MM.1S (cell line): Measurements from ENCODE around the gene TMEM72.

ENCODE experiments used
- DNase-seq: peaks from one replicate; pipeline ENCODE4 v3.0.0-alpha.2; 2015
- H2AFZ ChIP-seq: fragments of 300-600 bp; sonication (generic); 2 replicates; pipeline ENCODE4 v1.6.0; 2016; ENCODE audit warnings: antibody characterized with exemption, low read length
- H3F3A ChIP-seq: fragments of 300-600 bp; sonication (generic); 2 replicates; pipeline ENCODE4 v1.6.1; 2016; ENCODE audit warnings: mild to moderate bottlenecking, antibody characterized with exemption, low read length, moderate library complexity, mixed read lengths; ENCODE audit not compliant: insufficient read depth
- H3K27ac ChIP-seq: fragments of 300-600 bp; sonication (generic); 2 replicates; pipeline ENCODE4 v1.5.1; 2016; ENCODE audit warnings: mild to moderate bottlenecking, low read length
- H3K27me3 ChIP-seq: fragments of 300-600 bp; sonication (generic); replicated peaks from 2 replicates; pipeline ENCODE4 v1.6.0; 2016; ENCODE audit warnings: low read length; ENCODE audit not compliant: insufficient read depth
- H3K36me3 ChIP-seq: fragments of 300-600 bp; sonication (generic); replicated peaks from 2 replicates; pipeline ENCODE4 v1.6.1; 2016; ENCODE audit warnings: mild to moderate bottlenecking, low read length, mixed read lengths; ENCODE audit not compliant: insufficient read depth
- H3K4me1 ChIP-seq: fragments of 300-600 bp; sonication (generic); 2 replicates; pipeline ENCODE4 v1.6.1; 2016; ENCODE audit warnings: low read length, mixed read lengths
- H3K4me2 ChIP-seq: fragments of 300-600 bp; sonication (generic); 2 replicates; pipeline ENCODE4 v1.6.0; 2016; ENCODE audit warnings: low read depth, low read length
- H3K4me3 ChIP-seq: fragments of 300-600 bp; sonication (generic); 2 replicates; pipeline ENCODE4 v1.5.1; 2016; ENCODE audit warnings: low read length, mixed read lengths
- H3K79me2 ChIP-seq: fragments of 300-600 bp; sonication (generic); 2 replicates; pipeline ENCODE4 v1.6.1; 2016; ENCODE audit warnings: mixed run types, low read length, mixed read lengths
- H3K9ac ChIP-seq: fragments of 300-600 bp; sonication (generic); 2 replicates; pipeline ENCODE4 v1.6.1; 2016; ENCODE audit warnings: low read length, mixed read lengths
- H3K9me2 ChIP-seq: fragments of 300-600 bp; sonication (generic); replicated peaks from 2 replicates; pipeline ENCODE4 v1.6.1; 2016; ENCODE audit warnings: mild to moderate bottlenecking, low read length, mixed read lengths; ENCODE audit not compliant: insufficient read depth
- H3K9me3 ChIP-seq: fragments of 300-600 bp; sonication (generic); replicated peaks from 2 replicates; pipeline ENCODE4 v1.6.1; 2016; ENCODE audit warnings: mild to moderate bottlenecking, low read length, mixed read lengths; ENCODE audit not compliant: insufficient read depth
- H4K20me1 ChIP-seq: fragments of 300-600 bp; sonication (generic); 2 replicates; pipeline ENCODE4 v1.6.1; 2016; ENCODE audit warnings: mild to moderate bottlenecking, low read length, moderate library complexity, mixed read lengths; ENCODE audit not compliant: insufficient read depth
- CTCF ChIP-seq: fragments of 300-600 bp; sonication (generic); IDR thresholded peaks from 2 replicates; pipeline ENCODE4 v1.5.1; 2016; ENCODE audit warnings: antibody characterized with exemption, low read length, mixed read lengths
- EZH2 ChIP-seq: fragments of 300-600 bp; sonication (generic); optimal IDR thresholded peaks from 2 replicates; pipeline ENCODE3; 2017; ENCODE audit warnings: low read depth, mild to moderate bottlenecking, antibody characterized with exemption, low read length, mixed read lengths
- EZH2phosphoT487 ChIP-seq: fragments of 300-600 bp; sonication (generic); IDR thresholded peaks from 2 replicates; pipeline ENCODE4 v1.6.1; 2018; ENCODE audit warnings: antibody characterized with exemption, low read length

TMEM72 gene

GRCh38 chr10:44931621-44932516 is 20.7 kb downstream of the TMEM72 start:
- H3K4me1 ChIP-seq = peaks cover 24% of the 10 kb centered on the region
- H4K20me1 ChIP-seq = no peaks in the 10 kb centered on the region
- H3K4me3 ChIP-seq = no peak overlapping the region
- no peak for DNase-seq
- no peak overlapping the region for H3K4me2 ChIP-seq
- no peak overlapping the region for H3K9ac ChIP-seq
- no peak overlapping the region for H3K27ac ChIP-seq
- H3K9me2 ChIP-seq = no peaks in the 10 kb centered on the region
- H3K9me3 ChIP-seq = no peaks in the 10 kb centered on the region
- no peaks in the 10 kb centered on the region for H3K79me2 ChIP-seq
- H2AFZ ChIP-seq = peak overlapping the region; percentile 27
- TF ChIP-seq EZH2 (no peak), EZH2phosphoT487 (no peak), CTCF (no peak)
- no peaks in the 10 kb centered on the region for H3K36me3 ChIP-seq
- H3K27me3 ChIP-seq = no peaks in the 10 kb centered on the region
- no peaks in the 10 kb centered on the region for H3F3A ChIP-seq

- peaks cover 24% of the 10 kb centered on the region for H3K4me1 ChIP-seq
- DNase-seq = peak; percentile 90
- peak overlapping the region; percentile 27 for H2AFZ ChIP-seq
- TF ChIP-seq EZH2phosphoT487 (no peak), EZH2 (no peak), CTCF (peak; percentile 98)
- H3K9me3 ChIP-seq = no peaks in the 10 kb centered on the region
- no peak overlapping the region for H3K9ac ChIP-seq
- no peaks in the 10 kb centered on the region for H3K79me2 ChIP-seq
- no peaks in the 10 kb centered on the region for H3K9me2 ChIP-seq
- no peaks in the 10 kb centered on the region for H4K20me1 ChIP-seq
- no peaks in the 10 kb centered on the region for H3K27me3 ChIP-seq
- H3F3A ChIP-seq = no peaks in the 10 kb centered on the region
- H3K4me2 ChIP-seq = no peak overlapping the region
- no peak overlapping the region for H3K4me3 ChIP-seq
- H3K36me3 ChIP-seq = no peaks in the 10 kb centered on the region
- H3K27ac ChIP-seq = no peak overlapping the region
Measured at GRCh38 chr10:44932517-44933450, 21.6 kb downstream of the TMEM72 start.

GRCh38 chr10:44933451-44934321 is 22.5 kb downstream of the TMEM72 start:
- Histone ChIP-seq H3F3A (no peaks in the 10 kb centered on the region), H3K27ac (no peak overlapping the region), H3K4me3 (no peak overlapping the region), H3K36me3 (no peaks in the 10 kb centered on the region), H4K20me1 (no peaks in the 10 kb centered on the region), H3K9me3 (no peaks in the 10 kb centered on the region), H3K4me2 (no peak overlapping the region), H3K4me1 (peaks cover 24% of the 10 kb centered on the region), H3K9ac (no peak overlapping the region), H3K79me2 (no peaks in the 10 kb centered on the region), H2AFZ (no peak overlapping the region), H3K9me2 (no peaks in the 10 kb centered on the region), H3K27me3 (no peaks in the 10 kb centered on the region)
- TF ChIP-seq CTCF = no peak
- TF ChIP-seq EZH2phosphoT487 = no peak
- TF ChIP-seq EZH2 = no peak
- no peak for DNase-seq
